GM19099 (cell line): ENCODE data around the gene SH3PXD2A.

Experiments
- POLR2A ChIP-seq: IDR thresholded peaks from 3 replicates; pipeline ENCODE4 v1.6.1; 2011; ENCODE audit warnings: low read depth; ENCODE audit not compliant: insufficient read length; ENCODE audit errors: extremely low read depth

SH3PXD2A gene

GRCh38 chr10:103790580-103790979 is 64.8 kb downstream of the SH3PXD2A start:
- no peak for TF ChIP-seq POLR2A

GRCh38 chr10:103789771-103790201 is 65.6 kb downstream of the SH3PXD2A start:
- no peak for TF ChIP-seq POLR2A

- no peak for TF ChIP-seq POLR2A
Measured at GRCh38 chr10:103789161-103789560, 66.2 kb downstream of the SH3PXD2A start.

- no peak for TF ChIP-seq POLR2A
Measured at GRCh38 chr10:103787331-103787730, 68.0 kb downstream of the SH3PXD2A start.

- TF ChIP-seq POLR2A, result no peak
Measured at GRCh38 chr10:103786020-103786419, 69.4 kb downstream of the SH3PXD2A start.

GRCh38 chr10:103784723-103785418 is 70.5 kb downstream of the SH3PXD2A start:
- TF ChIP-seq POLR2A, result no peak

GRCh38 chr10:103784089-103784488 is 71.3 kb downstream of the SH3PXD2A start:
- TF ChIP-seq POLR2A, result no peak

GRCh38 chr10:103783681-103784080 is 71.7 kb downstream of the SH3PXD2A start:
- TF ChIP-seq POLR2A, result no peak

- TF ChIP-seq POLR2A, result no peak
Measured at GRCh38 chr10:103781329-103782061, 73.9 kb downstream of the SH3PXD2A start.

- TF ChIP-seq POLR2A, result no peak
Measured at GRCh38 chr10:103780242-103781149, 74.9 kb downstream of the SH3PXD2A start.

GRCh38 chr10:103778358-103779139 is 76.8 kb downstream of the SH3PXD2A start:
- TF ChIP-seq POLR2A, result no peak

- TF ChIP-seq POLR2A, result no peak
Measured at GRCh38 chr10:103776878-103777591, 78.3 kb downstream of the SH3PXD2A start.

GRCh38 chr10:103775776-103776175 is 79.6 kb downstream of the SH3PXD2A start:
- TF ChIP-seq POLR2A, result no peak
